HepG2 (cell line): ENCODE measurements around the gene IGF2BP3. TPM values are rescaled to one million over a fixed set of nuclear protein-coding genes. Genes with fewer than 3 reads are reported as not detected.

ENCODE experiments used
- ATAC-seq: fragments of 200-7000 bp; cut with Tn5 transposase; 3 replicates; pipeline ENCODE4 v1.9.1; 2020; ENCODE audit warnings: mild to moderate bottlenecking, moderate library complexity
- BruUV-seq: library from RNA; stranded (reverse); fragments of 400-500 nt; replicated peaks from 2 replicates; lab custom pipeline; 2021; lab: Mats Ljungman, UMichigan
- CTCF ChIA-PET: fragments of 300-600 bp; formaldehyde crosslinking; extraction: SDS; loops from one replicate; lab custom pipeline; 2021; ENCODE audit warnings: low total read pairs, inconsistent platforms, low intra/inter-chr PET ratio; lab: Yijun Ruan, JAX
- POLR2A ChIA-PET: fragments of 350-600 bp; sonication (Branson Sonifier 250); formaldehyde crosslinking; loops from one replicate; lab custom pipeline; 2020; ENCODE audit warnings: antibody characterized with exemption, inconsistent platforms; lab: Yijun Ruan, JAX
- DNase-seq: peaks from one replicate; pipeline ENCODE4 v3.0.0-alpha.2; 2015; ENCODE audit warnings: low spot score
- FAIRE-seq: peaks from 3 replicates; lab custom pipeline; 2011; peaks lifted over from hg19 to GRCh38; lab: Jason Lieb, UNC
- H2AFZ ChIP-seq: one replicate; pipeline ENCODE4 v1.6.1; 2011; ENCODE audit warnings: low read length, inconsistent platforms
- H3K27ac ChIP-seq: fragments of 300-600 bp; 3 replicates; pipeline ENCODE4 v1.8.0; 2011; ENCODE audit warnings: mixed run types, mild to moderate bottlenecking, mixed read lengths, low read length, inconsistent platforms; ENCODE audit not compliant: insufficient read depth; ENCODE audit errors: extremely low read length
- H3K27me3 ChIP-seq, 2 experiments: fragments of 200-600 bp in 1 of 2; 2 replicates in 1 of 2; 3 replicates in 1 of 2; pipeline versions ENCODE4 v1.6.0 to v1.8.0; 2011; ENCODE audit warnings: low read length in 2 of 2, mild to moderate bottlenecking in 2 of 2, moderate library complexity in 2 of 2, inconsistent platforms in 1 of 2; ENCODE audit not compliant: insufficient read depth in 2 of 2, control insufficient read depth in 1 of 2
- H3K36me3 ChIP-seq, 2 experiments: fragments of 200-600 bp in 1 of 2; replicated peaks in 1 of 2; 2 replicates in 1 of 2; 3 replicates in 1 of 2; pipeline versions ENCODE4 v1.5.1 to v1.8.0; 2011; ENCODE audit warnings: low read length in 2 of 2, inconsistent platforms in 1 of 2; ENCODE audit not compliant: insufficient read depth in 2 of 2, control insufficient read depth in 1 of 2
- H3K4me1 ChIP-seq: 2 replicates; pipeline ENCODE4 v1.5.1; 2012; ENCODE audit warnings: low read length, inconsistent platforms; ENCODE audit not compliant: insufficient read depth
- H3K4me2 ChIP-seq: 2 replicates; pipeline ENCODE4 v1.6.0; 2011; ENCODE audit warnings: low read depth, low read length, inconsistent platforms
- H3K4me3 ChIP-seq, 3 experiments: fragments of 200-600 bp in 1 of 3; sonication (generic), shearing (Covaris generic) in 1 of 3; replicated peaks in 1 of 3; 2 replicates each; pipeline ENCODE4 v1.5.1; 2011 to 2016; ENCODE audit warnings: low read length in 3 of 3, inconsistent platforms in 2 of 3, low read depth in 2 of 3, mild to moderate bottlenecking in 2 of 3, control low read depth in 1 of 3, mixed read lengths in 1 of 3; ENCODE audit not compliant: insufficient read depth in 1 of 3
- H3K79me2 ChIP-seq: one replicate; pipeline ENCODE4 v1.6.1; 2011; ENCODE audit warnings: low read length, inconsistent platforms; ENCODE audit not compliant: insufficient read depth
- H3K9ac ChIP-seq: 2 replicates; pipeline ENCODE4 v1.6.0; 2011; ENCODE audit warnings: mild to moderate bottlenecking, low read depth, low read length, inconsistent platforms; ENCODE audit not compliant: insufficient read depth
- H3K9me3 ChIP-seq: 2 replicates; pipeline ENCODE4 v1.5.1; 2012; ENCODE audit warnings: mild to moderate bottlenecking, low read length
- H4K20me1 ChIP-seq: 2 replicates; pipeline ENCODE4 v1.6.0; 2011; ENCODE audit warnings: inconsistent platforms, mild to moderate bottlenecking, low read length, moderate library complexity; ENCODE audit not compliant: insufficient read depth
- ATAD3A ChIP-seq: sonication (generic); formaldehyde crosslinking; IDR thresholded peaks from 2 replicates; pipeline ENCODE4 v1.4.0; 2020; ENCODE audit warnings: missing genetic modification reagents
- ATF1 ChIP-seq: IDR thresholded peaks from 2 replicates; pipeline ENCODE4 v1.6.1; 2016; ENCODE audit warnings: mild to moderate bottlenecking, control low read depth
- MBNL3 ChIP-seq: fragments of 250-450 bp; sonication (Bioruptor Pico); conservative IDR thresholded peaks from 2 replicates; pipeline ENCODE4 v1.8.0; 2022; ENCODE audit warnings: mild to moderate bottlenecking, inconsistent platforms
- MZF1 ChIP-seq: sonication (generic); formaldehyde crosslinking; IDR thresholded peaks from 2 replicates; pipeline ENCODE4 v1.8.1; 2023; ENCODE audit warnings: mild to moderate bottlenecking, missing genetic modification reagents, borderline replicate concordance
- SYNCRIP ChIP-seq: fragments of 200-400 bp; formaldehyde crosslinking; IDR thresholded peaks from 2 replicates; pipeline ENCODE4 v1.6.1; 2018; ENCODE audit warnings: mild to moderate bottlenecking, low read depth, low read length; ENCODE audit not compliant: insufficient read depth
- ZNF142 ChIP-seq: sonication (generic); formaldehyde crosslinking; IDR thresholded peaks from 2 replicates; pipeline ENCODE4 v1.4.0; 2020; ENCODE audit warnings: missing genetic modification reagents
- WGBS: methylation state at CpG from one replicate; pipeline ENCODE4 v1.1.6; 2017; ENCODE audit warnings: low lambda C conversion rate; 5-methylcytosine and 5-hydroxymethylcytosine counted together
- in situ Hi-C: cut with HindIII; loops from 2 replicates; pipeline ENCODE4 v1.10.0; 2017; ENCODE audit warnings: low pct_unique_long_range_greater_than_20kb; ENCODE audit not compliant: extremely low pct_ligation_motif_present
- intact Hi-C: fragments of 100-400 bp; cut with micrococcal nuclease; formaldehyde crosslinking; loops from one replicate; pipeline ENCODE4 v1.10.0; 2022; ENCODE audit not compliant: unreplicated experiment
- polyA plus RNA-seq, 8 experiments: library from polyadenylated mRNA; depleted of rRNA in 3 of 8; stranded (reverse) in 7 of 8; unstranded in 1 of 8; fragments of >200 nt; fragmentation: Illumina TruSeq in 4 of 8; extraction: Trizol in 4 of 8; gene quantifications; 2 replicates each; pipeline versions ENCODE4 v1.2.1 to v1.2.3, GENCODE V29; 2011 to 2016; ENCODE audit warnings: low read depth in 4 of 8, missing spikeins in 1 of 8, mixed read lengths in 1 of 8; ENCODE audit not compliant: insufficient read depth in 1 of 8
- total RNA-seq, 5 experiments: library from RNA; depleted of rRNA; stranded (reverse); fragments of >200 nt; fragmentation: Illumina TruSeq; extraction: Trizol; gene quantifications; 2 replicates each; pipeline ENCODE4 v1.2.3, GENCODE V29; 2016; ENCODE audit warnings: low read depth in 1 of 5
- TF ChIP-seq, protein P1 (sequence below): sonication (generic); formaldehyde crosslinking; IDR thresholded peaks from 2 replicates; pipeline ENCODE4 v1.5.0; 2020; ENCODE audit warnings: mild to moderate bottlenecking, missing genetic modification reagents, moderate library complexity
- TF ChIP-seq, protein P2 (sequence below): sonication (generic); formaldehyde crosslinking; IDR thresholded peaks from 2 replicates; pipeline ENCODE4 v1.8.0; 2022; ENCODE audit warnings: missing genetic modification reagents, mild to moderate bottlenecking, moderate library complexity, borderline replicate concordance

The IGF2BP3 gene
- total and polyA plus RNA-seq, 2 of the 13 experiments (the other 11 are each of a cell fraction or from before 2014, with no cell fraction given): 37.7 to 39.5 TPM

DNA sequence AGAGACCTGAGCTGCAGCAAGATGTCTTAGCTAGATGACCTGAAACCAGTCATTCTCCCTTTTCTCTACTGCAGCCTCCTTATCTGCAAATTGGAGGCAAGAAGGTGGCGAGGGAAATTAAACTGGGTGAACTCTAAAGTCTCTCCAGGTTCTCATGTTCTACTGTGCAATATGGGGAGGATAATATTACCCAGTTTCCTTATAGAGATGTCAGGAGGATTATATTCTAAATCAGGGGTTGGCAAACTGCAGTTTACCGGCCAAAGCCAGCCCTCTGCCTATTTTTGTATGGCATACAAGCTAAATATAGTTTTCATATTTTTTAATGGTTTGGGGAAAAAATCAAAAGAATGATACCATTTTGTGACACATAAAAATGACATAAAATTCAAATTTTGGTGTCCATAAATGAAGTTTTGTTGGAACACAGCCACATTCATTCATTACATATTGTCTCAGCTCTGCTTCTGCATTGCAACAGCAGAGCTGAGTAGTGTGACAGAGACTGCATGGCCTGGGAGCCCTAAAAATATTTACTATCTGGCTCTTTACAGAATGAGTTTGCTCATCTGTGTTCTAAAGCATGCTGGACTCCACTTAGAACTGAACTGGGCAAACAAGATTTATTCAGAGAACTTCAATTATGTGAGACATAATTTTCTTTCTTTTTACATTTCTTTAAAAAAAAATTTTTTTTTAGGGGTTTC is 190.3 kb downstream of the IGF2BP3 start:
- Histone ChIP-seq H3K9me3 (no peaks in the 10 kb centered on the region), H4K20me1 (no peaks in the 10 kb centered on the region), H3K9ac (no peak overlapping the region), H3K4me1 (peaks cover 34% of the 10 kb centered on the region), H3K4me3 (no peak overlapping the region), H3K36me3 (no peaks in the 10 kb centered on the region), H3K4me2 (no peak overlapping the region), H3K79me2 (no peaks in the 10 kb centered on the region), H3K27me3 (no peaks in the 10 kb centered on the region), H2AFZ (no peak overlapping the region), H3K27ac (no peak overlapping the region)
- intact Hi-C loops: loop anchor here (10.0 kb wide), 1 partner anchor 155 kb away; no protein-coding TSS in a partner anchor
- CTCF ChIA-PET: no interaction called here
- BruUV-seq: no TSS peak
- DNase-seq (no peak), FAIRE-seq (no peak), ATAC-seq (no peak)
- in situ Hi-C loops: loop anchor here (10.0 kb wide), 1 partner anchor 245 kb away; no protein-coding TSS in a partner anchor
- WGBS: 88% methylated on average over 2 of the region's 2 CpGs
- POLR2A ChIA-PET: interaction anchor here (2.8 kb wide), 1 partner anchor 15 kb away, joined by 13 read pairs; no protein-coding TSS in a partner anchor
- TF ChIP-seq, protein P1, sequence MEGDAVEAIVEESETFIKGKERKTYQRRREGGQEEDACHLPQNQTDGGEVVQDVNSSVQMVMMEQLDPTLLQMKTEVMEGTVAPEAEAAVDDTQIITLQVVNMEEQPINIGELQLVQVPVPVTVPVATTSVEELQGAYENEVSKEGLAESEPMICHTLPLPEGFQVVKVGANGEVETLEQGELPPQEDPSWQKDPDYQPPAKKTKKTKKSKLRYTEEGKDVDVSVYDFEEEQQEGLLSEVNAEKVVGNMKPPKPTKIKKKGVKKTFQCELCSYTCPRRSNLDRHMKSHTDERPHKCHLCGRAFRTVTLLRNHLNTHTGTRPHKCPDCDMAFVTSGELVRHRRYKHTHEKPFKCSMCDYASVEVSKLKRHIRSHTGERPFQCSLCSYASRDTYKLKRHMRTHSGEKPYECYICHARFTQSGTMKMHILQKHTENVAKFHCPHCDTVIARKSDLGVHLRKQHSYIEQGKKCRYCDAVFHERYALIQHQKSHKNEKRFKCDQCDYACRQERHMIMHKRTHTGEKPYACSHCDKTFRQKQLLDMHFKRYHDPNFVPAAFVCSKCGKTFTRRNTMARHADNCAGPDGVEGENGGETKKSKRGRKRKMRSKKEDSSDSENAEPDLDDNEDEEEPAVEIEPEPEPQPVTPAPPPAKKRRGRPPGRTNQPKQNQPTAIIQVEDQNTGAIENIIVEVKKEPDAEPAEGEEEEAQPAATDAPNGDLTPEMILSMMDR (CRISPR knock-in tag): no peak
- TF ChIP-seq ZNF142 (CRISPR knock-in tag) (no peak), MZF1 (CRISPR knock-in tag) (no peak), ATAD3A (no peak), ATF1 (CRISPR knock-in tag) (no peak), MBNL3 (CRISPR knock-in tag) (no peak), SYNCRIP (no peak)
- TF ChIP-seq, protein P2, sequence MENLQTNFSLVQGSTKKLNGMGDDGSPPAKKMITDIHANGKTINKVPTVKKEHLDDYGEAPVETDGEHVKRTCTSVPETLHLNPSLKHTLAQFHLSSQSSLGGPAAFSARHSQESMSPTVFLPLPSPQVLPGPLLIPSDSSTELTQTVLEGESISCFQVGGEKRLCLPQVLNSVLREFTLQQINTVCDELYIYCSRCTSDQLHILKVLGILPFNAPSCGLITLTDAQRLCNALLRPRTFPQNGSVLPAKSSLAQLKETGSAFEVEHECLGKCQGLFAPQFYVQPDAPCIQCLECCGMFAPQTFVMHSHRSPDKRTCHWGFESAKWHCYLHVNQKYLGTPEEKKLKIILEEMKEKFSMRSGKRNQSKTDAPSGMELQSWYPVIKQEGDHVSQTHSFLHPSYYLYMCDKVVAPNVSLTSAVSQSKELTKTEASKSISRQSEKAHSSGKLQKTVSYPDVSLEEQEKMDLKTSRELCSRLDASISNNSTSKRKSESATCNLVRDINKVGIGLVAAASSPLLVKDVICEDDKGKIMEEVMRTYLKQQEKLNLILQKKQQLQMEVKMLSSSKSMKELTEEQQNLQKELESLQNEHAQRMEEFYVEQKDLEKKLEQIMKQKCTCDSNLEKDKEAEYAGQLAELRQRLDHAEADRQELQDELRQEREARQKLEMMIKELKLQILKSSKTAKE (CRISPR knock-in tag): no peak
